GF-D8 (cell line): ENCODE measurements around the gene IL31RA.
"Not testable (repeated sequence)": the region's sequence is repeated elsewhere in the genome, so short reads cannot be mapped to it uniquely, and the experiment has no call there.

Experiments used
- DNase-seq: peaks from one replicate; lab custom pipeline; 2025; lab: John Stamatoyannopoulos, UW

The IL31RA gene

DNA sequence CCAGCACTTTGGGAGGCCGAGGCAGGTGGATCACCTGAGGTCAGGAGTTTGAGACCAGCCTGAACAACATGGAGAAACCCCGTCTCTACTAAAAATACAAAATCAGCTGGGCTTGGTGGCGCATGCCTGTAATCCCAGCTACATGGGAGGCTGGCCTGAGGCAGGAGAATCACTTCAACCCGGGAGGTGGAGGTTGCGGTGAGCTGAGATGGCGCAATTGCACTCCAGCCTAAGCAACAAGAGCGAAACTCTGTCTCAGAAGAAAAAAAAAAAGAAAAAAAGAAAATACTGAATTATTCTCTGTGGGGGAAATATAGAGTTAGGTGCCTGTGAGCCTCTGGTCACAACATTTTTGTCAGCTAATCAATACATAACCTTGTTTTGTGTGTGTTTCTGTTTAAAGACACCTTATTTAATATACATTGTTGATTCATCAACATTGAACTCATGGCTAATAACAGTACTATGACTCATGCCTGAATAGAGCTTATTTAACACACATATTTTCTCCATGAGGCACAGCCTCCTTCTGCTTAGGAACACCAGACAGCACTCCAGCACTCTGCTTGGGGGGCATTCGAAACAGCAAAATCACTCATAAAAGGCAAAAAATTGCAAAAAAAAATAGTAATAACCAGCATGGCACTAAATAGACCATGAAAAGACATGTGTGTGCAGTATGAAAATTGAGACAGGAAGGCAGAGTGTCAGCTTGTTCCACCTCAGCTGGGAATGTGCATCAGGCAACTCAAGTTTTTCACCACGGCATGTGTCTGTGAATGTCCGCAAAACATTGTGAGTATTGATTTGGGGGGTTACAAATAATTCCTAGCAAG lies at the start of gene IL31RA:
Gene IL31RA (plus strand): TSS at position 519 of the 836 bp plus-strand sequence. CDS start 214 bp downstream, at position 733.
- no peak for DNase-seq

DNA sequence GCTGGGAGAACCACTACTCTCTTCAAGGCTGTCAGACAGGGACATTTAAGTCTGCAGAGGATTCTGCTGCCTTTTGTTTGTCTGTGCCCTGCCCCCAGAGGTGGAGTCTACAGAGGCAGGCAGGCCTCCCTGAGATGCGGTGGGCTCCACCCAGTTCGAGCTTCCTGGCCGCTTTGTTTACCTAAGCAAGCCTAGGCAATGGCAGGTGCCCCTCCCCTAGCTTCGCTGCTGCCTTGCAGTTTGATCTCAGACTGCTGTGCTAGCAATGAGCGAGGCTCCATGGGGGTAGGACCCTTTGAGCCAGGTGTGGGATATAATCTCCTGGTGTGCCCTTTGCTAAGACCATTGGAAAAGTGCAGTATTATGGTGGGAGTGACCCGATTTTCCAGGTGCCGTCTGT lies 42.3 kb upstream of the IL31RA start:
- DNase-seq, result not testable (repeated sequence)

DNA sequence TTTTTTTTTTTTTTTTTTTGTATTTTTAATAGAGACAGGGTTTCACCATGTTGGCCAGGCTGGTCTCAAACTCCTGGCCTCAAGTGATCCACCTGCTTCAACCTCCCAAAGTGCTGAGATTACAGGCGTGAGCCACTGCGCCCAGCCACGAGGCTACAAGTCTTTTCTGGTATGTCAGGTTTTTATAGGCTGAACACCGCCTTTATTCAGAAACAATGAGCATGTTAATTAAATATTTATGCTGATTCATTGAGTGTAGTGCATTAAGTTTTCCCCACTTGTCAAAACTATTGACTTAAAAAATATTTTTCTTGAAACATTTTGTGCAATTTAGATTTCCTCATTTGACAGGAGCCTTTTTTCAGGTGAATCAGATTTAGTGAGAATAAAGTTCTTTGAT lies 35.2 kb upstream of the IL31RA start:
- DNase-seq, result not testable (repeated sequence)

DNA sequence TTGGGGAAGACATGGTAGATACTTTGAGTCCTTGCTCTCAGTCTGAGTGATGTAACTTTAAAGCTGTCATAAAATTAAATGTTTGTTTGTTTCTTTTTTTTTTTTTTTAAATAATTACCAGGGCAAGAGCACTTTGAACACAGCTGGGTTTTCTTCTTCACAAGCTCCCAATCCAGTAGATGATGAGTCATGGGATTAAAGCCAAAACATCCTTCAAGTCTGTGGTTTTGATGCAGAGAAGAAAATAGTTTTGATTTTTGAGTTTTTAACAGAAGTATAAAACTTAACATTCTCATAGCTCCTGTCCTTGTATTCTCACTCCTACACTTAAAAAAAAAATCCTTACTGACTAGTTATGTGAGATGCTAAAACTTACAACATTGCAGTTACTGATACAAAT lies 34.8 kb upstream of the IL31RA start:
- DNase-seq, result no peak

DNA sequence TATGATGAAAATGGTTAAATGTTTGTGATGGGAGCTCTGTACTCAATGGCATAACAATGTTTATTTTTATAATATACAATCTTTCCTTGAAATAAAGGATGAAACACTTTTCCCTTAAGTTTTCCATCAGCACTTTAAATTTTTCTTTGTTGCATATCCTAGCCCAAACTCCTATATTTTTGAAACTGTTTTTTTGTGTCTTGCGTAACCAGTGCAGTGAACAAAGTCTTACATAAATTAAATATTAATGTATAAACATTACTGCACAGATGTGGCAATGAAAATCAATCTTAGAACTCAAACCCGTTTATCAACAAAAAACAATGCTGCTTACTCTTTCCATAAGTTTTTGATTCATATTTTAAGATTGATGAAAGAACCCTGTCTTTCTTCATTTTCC lies 34.1 kb upstream of the IL31RA start:
- no peak for DNase-seq

DNA sequence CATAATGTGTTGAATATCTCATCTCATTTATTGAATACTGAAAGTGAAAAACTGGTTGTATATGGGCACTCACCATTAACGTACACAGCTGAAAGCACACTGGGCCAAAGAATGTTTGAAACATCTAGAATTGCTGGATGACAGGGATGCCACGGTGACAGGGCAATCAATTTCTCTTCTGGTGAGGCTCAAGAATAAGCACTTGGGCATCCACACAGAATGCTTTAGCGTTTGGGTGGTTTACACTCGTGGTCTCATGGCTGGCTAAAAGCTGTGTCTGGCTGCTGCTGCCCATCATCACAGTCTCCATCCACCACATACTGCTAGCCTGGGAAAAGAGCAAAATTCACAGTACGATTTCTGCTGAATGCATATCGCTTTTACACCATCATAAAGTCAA lies 30.7 kb upstream of the IL31RA start:
- DNase-seq, result no peak

DNA sequence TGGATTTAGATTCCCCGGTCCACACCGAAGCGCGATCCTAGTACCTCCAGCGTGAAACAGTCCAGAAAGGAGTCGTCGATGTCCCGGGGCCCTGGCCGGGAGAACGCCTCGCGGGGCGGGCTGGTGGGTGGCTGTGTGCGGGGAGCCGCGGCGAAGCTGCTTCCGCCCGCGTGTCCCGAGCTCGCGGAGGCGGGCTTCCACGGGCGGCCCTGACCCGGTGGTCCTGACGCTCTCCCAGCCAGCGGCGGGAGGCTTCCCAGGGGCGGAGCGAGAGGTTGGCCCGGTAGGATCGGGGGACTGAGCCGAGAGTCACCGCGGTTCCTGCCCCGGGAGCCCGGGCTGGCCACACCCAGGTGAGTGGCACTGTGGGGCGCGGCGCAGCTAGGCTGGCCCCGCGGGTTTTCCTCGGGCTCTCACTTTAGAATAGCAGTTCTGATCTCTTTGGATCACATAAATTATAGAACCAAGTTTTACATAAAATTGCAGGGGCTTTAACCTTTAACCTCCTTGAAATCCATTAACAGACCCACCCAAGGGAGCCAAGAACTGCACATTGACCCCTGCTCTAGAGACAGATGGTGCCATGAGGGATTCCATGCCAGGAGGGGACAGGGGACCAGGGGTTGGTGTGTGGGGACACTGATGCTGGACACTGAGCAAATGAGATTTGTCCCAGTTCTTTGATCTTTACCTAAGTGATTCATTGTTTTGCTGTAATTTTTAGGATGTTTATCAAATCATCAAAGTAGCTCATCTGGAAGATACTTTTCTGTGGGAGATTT lies 29.2 kb upstream of the IL31RA start:
- DNase-seq, result no peak

DNA sequence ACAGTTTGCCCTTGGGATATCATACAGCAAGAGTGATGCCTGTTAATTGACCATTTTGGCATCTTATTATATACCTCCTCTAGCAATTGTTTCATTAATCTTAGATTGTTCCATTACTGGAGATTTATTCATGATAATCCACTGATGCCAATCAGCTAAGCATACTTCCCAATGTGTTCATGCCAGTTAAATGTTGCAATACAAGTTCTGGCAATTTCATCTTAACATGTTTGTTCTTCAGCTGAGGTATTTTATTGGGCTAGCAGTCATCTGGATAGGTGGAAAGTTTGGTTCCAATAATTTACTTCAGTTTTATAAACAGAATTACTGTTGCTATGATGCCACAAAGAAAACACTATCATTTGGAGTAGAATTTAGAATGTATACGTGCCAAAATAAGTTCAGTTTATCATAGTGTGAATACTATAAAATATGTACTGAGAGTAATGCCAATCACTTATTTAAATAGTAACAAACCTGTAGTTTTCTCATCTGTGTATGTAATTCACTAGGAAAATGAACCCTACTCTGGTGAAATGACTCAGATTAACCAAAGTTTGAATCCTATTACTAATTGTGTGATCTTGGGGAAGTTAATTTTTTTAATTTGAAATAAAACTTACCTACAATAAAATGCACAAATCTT lies 27.9 kb upstream of the IL31RA start:
- DNase-seq, result no peak

DNA sequence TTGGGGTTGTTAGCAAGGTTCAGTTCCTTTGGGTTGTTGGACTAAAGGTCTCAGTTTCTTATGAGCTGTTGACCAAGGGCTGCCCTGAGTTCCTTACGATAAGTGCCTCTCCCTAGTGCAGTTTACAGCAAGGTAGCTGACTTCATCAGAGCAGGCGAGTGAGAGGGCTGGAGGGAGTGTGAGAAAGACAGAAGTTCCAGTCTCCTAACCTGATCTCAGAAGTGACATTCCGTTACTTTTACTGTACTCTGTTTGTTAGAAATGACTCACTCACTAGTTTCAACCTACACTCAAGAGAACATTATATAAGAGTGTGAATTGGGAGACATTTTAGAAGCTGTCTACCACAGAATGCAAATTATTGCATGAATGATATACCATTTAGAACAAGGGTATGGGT lies 21.2 kb upstream of the IL31RA start:
- DNase-seq, result no peak

DNA sequence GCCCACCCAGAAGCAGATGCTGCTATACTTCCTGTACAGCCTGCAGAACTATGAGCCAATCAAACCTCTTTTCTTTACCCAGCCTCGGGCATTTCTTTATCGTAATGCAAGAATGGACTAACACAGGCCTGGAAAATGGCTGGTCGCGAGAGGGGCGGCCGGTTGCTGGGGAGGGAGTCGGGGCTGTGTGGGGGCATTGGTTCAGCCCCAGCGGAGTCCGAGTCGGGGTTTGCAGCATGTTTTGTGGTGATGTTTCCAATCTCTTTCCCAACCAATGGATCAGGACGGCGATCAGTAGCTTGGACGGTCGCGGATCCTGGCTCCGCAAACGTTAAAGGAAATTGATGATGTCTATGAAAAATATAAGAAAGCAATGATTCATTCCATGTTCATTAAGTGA lies 18.7 kb upstream of the IL31RA start:
- no peak for DNase-seq

DNA sequence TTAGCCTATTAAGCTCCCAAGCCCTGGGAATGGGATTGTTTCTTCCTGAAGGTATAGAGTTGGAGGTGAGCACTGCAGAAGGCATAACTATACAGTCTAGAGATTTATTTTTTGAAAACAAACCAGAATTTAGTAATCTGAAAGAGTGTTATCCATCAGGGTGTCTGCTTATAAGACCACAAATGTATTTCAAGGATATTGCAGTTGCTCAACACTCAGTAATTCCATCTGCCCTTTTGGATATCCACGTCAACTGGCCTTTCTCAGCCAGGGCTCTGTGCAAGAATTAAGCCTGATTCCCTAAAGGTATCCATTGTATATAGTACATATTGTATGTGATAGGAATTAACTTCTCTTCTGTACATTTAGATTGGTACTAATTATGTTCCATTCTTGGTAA lies 15.0 kb upstream of the IL31RA start:
- DNase-seq, result no peak

DNA sequence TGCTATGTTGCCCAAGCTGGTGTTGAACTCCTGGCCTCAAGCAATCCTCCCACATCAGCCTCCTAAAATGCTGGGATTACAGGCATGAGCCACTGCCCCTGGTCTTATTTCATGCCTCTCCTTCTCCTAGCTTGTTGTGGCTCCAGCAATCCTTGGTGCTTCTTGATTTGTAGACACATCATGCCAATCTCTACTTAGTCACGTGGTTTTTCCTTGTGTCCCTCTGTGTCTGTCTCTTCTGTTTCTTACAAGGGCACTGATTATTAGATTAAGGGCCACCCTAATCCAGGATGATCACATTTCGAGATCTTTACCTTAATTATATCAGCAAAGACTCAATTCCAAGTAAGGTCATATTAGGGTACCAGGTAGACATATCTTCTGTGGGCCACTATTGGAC lies 9.2 kb upstream of the IL31RA start:
- DNase-seq, result no peak

DNA sequence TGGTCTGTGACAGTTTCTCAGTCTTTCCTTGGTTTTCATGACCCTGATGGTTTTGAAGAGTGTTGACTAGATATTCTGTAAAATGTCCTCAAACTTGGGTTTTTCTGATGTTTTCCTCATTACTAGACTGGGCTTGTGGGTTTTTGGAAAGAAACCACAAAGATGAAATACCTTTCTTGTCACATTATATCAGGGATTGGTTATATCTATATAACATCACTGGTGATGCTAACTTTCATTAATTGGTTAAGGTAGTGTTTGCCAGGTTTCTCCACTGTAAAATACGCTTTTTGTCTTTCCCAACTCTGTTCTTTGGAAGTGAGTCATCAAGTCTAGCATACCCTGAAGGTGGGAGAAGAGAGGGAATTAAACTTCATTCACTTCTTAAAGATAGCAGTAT lies 3.3 kb upstream of the IL31RA start:
- DNase-seq, result no peak

DNA sequence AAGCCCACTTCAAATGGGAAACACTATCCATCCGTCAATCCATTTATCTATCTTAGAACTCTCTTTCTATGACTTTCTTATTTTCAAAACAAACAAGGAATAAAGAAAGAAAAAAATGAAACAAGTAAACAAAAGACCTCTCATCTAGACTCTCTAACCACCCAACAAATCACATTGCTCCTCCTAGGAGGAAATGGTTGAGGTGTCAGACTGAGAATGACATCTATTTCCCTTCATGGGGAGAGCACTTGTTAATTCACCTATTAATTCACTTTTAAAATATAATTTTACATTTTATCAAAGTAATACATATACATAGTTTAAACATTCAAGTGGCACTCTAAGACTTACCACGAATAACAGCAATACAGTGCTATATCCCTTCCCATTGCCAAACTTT lies 2.4 kb upstream of the IL31RA start:
- no peak for DNase-seq

DNA sequence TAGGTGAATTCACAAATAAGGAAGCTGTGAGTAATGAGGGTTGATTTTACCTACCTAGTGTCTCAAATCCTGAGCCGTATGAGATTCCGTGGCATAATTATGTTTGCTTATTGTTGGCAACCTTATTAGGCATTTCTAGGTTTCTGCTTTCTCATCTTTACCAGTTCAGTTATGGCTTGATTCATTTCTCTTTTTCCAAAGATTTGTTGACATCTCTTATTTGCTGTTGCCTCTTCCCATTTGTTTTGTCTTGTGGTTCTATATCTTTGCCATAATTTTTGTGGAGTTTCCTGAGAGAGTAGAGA lies 470 bp downstream of the IL31RA start:
- no peak for DNase-seq

DNA sequence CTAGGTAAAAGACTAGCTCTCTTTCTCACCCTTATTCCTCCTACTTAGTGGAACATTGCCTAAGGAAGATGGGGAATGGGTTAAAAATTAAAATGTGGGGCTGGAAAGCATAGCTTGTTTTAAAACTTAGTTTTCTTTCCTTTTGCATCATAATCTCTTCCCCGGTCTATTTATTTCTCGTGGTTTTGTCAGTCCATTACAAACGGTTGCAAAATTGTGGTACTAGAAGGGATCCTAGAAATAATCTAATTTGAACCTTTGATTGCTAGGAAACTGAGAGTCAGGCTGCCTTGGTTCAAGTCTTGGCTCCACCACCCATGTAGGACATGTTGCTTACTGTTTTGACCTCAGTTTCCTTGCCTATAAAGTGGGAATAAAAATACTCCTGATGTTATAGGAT lies 1.3 kb downstream of the IL31RA start:
- no peak for DNase-seq

DNA sequence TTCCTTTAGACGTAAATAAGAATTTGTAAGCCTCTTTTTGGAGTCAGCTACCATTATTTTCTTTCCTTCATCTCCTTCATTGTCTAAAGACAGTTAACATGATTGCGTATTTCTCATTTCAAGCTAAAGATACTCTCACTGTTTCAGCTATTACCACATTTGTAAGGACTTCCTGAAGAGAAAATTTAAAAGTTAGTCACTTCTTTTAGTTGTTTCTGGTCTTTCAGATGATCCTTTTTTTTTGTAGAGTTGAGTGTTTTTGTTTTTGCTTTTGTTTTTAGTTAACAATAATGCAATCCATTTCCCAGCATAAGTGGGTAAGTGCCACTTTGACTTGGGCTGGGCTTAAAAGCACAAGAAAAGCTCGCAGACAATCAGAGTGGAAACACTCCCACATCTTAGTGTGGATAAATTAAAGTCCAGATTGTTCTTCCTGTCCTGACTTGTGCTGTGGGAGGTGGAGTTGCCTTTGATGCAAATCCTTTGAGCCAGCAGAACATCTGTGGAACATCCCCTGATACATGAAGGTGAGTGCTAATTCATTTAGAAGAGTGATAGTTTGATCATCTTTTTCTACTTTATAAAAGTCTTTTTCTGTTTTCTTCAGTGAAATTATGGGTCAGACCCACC lies 2.0 kb downstream of the IL31RA start:
- no peak for DNase-seq

DNA sequence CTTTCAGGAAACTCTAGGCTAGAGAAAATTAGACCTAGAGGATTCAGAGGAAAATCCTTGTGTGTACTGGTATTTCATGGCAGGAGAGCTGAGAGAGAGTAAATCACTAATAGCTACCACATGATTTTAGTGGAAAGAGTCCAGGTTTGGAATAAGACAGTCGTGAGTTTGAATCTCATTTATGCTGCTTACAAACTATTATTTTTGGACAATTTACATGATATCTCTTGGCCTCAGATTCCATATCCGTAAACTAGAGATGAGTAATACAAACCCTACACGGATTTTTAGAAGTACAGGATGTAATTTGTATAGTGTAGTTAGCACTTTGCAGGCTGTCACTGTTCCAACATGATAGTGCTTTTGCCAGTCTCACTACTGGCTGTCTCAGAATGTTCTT lies 2.7 kb downstream of the IL31RA start:
- no peak for DNase-seq

DNA sequence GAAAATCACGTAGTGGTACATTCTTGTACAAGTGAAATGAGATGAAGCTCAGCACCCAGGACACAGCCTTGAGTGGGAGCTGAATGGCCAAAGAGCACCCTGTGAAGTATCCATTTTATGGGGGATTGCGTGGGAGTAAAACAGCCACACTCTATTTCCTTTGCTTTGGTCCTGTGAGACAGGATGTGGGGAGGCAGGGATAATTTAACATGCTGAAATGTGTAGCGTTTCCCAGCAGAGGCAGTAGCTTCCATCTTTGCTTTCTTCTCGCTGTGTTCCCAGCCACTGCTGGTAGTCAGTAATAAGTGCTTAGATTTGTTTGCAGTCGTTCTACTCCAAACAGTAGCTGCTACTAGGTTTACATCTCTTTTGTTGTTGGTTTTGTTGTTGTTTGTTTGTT lies 4.4 kb downstream of the IL31RA start:
- no peak for DNase-seq

DNA sequence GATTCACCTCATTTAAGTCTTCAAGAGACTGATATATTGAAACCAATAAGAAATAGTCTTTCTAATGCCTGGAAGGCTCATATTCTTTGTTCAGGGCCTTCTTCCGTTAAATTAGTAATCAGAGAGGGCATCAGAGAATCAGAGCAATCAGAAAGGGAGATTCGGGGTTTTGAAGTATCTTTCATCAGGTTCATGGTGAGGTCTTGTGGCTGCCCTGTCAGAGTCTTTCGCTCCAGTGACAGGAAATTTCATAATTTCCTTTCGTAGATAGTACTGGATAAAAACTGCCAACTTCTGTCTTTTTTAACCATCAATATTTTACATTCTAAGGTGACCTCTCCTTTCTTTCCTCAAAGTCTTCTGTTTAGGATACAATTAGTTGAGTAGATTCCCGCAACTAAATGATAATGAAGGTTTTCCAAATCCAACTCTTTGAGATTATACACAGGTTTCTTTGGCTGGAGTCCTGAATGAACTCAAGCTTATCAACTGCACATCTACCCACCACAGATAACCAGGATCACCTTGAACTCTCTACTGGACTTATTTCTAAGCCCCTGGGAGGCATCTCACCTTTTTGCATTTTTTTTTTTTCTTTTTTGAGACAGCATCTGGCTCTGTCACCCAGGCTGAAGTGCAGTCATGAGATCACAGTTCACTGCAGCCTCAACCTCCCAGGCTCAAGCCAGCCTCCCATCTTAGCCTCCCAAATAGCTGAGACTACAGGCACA lies 5.5 kb downstream of the IL31RA start:
- DNase-seq, result peak; percentile 41

DNA sequence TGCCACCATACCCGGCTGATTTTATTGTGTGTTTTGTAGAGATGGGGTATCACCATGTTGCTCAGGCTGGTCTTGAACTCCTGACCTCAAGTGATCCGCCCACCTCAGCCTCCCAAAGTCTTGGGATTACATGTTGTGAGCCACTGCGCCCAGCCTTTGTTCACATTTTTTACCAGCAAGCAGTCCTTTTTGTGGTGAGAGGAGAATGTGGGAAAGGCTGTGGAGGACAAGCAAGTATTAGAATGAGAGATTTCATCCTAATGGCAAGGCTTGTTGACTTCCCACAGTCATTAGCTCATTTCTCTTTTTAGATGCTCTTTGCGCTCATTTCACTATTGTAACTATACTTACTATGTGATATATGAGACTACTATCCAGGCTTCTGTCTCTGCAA lies 6.1 kb downstream of the IL31RA start:
- DNase-seq, result no peak

DNA sequence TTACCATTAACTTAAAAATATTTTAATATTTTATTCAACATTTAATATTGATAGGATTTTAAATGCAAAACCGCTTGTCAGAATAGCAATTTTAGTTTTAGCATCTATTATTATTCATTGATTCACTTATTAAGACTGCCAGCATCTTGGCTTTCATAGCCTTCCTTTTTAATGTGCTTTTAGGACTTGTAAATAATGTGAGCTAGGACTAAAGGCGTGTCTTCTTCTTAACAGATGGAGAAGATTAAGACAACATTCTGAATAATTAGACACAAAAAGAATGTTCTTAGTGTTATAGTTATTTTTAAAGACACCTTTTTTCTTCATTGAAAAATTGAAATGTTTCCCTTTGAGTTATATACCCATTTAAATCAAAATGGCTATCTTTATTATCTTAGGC lies 6.9 kb downstream of the IL31RA start:
- DNase-seq, result no peak
